SU-DHL-6 (cell line): ENCODE measurements around the gene ESX1.

ENCODE experiments used
- EZH2phosphoT487 ChIP-seq: fragments of 200-600 bp; sonication (generic), shearing (Covaris generic); conservative IDR thresholded peaks from 2 replicates; pipeline ENCODE4 v1.6.1; 2018; ENCODE audit warnings: mild to moderate bottlenecking, antibody characterized with exemption, low read length, moderate library complexity, mixed read lengths
- TF ChIP-seq, protein P1 (sequence below): fragments of 200-600 bp; sonication (generic); IDR thresholded peaks from one replicate; pipeline ENCODE4 v1.5.1; 2017; ENCODE audit warnings: antibody characterized with exemption, mild to moderate bottlenecking, low read length, moderate library complexity; ENCODE audit not compliant: insufficient read depth, poor library complexity, severe bottlenecking

DNA sequence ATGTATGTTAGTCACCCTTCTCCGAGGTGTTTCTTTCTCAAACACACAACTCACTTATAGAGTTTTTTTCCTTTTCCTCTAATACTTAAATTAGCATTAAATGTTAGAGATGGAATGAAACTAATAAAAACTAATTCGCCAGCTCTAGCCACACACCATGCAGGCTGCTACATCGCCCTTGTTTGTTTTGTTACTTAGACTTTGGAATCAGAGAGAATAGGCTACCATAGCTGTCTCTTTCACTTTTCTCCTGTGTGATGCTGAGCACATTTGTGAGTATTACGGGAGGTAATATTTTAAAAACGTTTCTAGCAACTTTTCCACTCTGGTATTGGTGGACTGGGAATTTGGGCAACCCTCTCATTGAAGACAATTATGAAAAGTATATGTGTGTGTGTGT, 43.5 kb downstream of the ESX1 start:
- TF ChIP-seq, protein P1, sequence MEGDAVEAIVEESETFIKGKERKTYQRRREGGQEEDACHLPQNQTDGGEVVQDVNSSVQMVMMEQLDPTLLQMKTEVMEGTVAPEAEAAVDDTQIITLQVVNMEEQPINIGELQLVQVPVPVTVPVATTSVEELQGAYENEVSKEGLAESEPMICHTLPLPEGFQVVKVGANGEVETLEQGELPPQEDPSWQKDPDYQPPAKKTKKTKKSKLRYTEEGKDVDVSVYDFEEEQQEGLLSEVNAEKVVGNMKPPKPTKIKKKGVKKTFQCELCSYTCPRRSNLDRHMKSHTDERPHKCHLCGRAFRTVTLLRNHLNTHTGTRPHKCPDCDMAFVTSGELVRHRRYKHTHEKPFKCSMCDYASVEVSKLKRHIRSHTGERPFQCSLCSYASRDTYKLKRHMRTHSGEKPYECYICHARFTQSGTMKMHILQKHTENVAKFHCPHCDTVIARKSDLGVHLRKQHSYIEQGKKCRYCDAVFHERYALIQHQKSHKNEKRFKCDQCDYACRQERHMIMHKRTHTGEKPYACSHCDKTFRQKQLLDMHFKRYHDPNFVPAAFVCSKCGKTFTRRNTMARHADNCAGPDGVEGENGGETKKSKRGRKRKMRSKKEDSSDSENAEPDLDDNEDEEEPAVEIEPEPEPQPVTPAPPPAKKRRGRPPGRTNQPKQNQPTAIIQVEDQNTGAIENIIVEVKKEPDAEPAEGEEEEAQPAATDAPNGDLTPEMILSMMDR: no peak
- TF ChIP-seq EZH2phosphoT487: no peak
